IPS-15b (cell line): ENCODE results near the gene HDGF.

Source experiments
- H3K27me3 ChIP-seq: one replicate; pipeline ENCODE4 v1.6.1; 2013; ENCODE audit warnings: low read length; ENCODE audit not compliant: control insufficient read depth, insufficient read depth
- H3K36me3 ChIP-seq: one replicate; pipeline ENCODE4 v1.6.1; 2013; ENCODE audit warnings: low read length; ENCODE audit not compliant: control insufficient read depth, insufficient read depth
- H3K4me1 ChIP-seq: one replicate; pipeline ENCODE4 v1.6.1; 2013; ENCODE audit warnings: mild to moderate bottlenecking, low read length; ENCODE audit not compliant: control insufficient read depth, insufficient read depth
- H3K4me3 ChIP-seq: one replicate; pipeline ENCODE4 v1.5.1; 2013; ENCODE audit warnings: low read depth, low read length
- H3K9ac ChIP-seq: one replicate; pipeline ENCODE4 v1.6.1; 2013; ENCODE audit warnings: low read depth, mild to moderate bottlenecking, low read length
- H3K9me3 ChIP-seq: one replicate; pipeline ENCODE4 v1.6.1; 2013; ENCODE audit warnings: mild to moderate bottlenecking, low read length; ENCODE audit not compliant: control insufficient read depth, insufficient read depth

The HDGF gene

DNA sequence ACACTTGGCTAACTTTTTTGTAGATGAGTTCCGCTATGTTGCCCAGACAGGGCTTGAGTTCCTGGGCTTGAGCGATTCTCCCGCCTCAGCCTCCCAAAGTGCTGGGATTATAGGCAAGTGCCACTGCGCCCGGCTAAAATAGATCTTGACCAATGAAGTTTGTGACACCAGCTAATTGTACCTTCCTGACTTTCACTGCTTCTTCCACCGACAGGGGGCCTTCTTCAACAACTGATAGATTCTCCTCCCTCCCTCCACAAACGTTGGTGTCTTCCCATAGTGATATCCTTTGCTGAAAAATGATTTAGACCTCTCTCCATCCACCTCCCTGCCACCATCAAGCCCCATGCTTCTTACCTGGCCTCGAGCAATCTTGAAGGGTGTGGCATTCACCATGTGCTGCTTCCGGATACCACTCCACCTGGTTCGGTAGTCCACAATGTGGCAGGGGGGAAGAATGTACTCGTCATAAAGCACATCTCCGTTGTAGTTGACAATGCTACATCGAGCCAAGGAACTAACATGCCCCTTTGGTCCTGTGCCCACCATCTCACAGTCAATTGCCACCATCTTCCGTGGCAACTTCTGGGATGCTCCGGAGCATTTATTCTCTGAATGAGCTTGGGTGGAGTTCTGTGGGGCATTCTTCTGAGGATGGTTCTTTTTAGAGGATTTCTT lies 24.8 kb downstream of the HDGF start:
- Histone ChIP-seq H3K4me1 (peaks cover 21% of the 10 kb centered on the region), H3K9ac (no peak overlapping the region), H3K4me3 (peak overlapping the region; percentile 99), H3K36me3 (peaks cover 26% of the 10 kb centered on the region), H3K27me3 (no peaks in the 10 kb centered on the region), H3K9me3 (no peaks in the 10 kb centered on the region)

DNA sequence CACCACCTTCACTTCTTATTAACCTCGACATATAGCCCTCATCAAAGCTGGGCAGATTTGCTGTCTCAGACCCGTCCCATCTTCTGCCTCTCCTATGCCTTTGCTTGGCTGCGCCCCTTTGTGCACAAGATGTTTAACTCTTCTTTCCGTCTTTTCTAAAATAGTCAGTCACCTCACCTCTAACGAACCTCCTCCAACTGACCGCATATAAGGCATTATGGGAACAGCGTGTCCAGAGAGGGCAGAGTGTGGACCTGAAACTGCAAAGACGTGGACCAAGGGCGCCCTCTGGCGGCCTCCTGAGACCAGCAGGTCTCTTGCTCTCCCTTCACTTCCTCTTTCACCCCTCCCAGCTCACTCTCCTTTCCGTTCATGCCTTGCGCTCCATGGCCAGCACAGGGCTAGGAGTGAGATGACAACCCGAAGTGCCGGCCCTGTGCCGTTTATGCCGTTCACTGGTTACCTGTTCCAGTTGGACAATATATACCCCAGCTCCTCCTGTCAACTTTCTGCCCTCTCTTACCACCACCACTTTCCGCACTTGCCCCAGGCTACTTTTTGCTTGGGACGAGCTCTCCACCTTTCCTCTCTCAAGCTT lies 25.7 kb downstream of the HDGF start:
- Histone ChIP-seq H3K27me3 (no peaks in the 10 kb centered on the region), H3K9me3 (no peaks in the 10 kb centered on the region), H3K9ac (peak overlapping the region; percentile 32), H3K4me1 (peaks cover 21% of the 10 kb centered on the region), H3K4me3 (peak overlapping the region; percentile 99), H3K36me3 (peaks cover 32% of the 10 kb centered on the region)

DNA sequence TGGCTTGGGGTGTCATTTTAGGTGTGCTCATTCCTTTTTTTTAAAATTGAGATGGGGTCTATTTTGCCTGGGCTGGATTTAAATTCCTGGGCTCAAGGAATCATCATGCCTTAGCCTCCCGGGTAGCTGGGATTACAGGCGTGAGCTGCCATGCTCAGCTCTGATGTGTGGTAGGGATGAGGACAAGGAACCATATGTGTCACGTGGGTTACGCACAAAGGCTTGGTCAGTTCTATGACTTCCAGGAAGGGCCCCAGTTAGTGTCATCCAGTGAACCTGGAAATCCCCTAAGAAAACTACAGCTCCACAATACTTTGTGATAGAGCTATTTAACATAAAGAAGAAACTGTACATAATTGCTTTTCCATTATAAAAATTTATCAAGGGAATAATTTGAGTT lies 29.9 kb downstream of the HDGF start:
- H3K9ac ChIP-seq = no peak overlapping the region
- peaks cover 9% of the 10 kb centered on the region for H3K4me1 ChIP-seq
- no peaks in the 10 kb centered on the region for H3K9me3 ChIP-seq
- H3K4me3 ChIP-seq = no peak overlapping the region
- H3K27me3 ChIP-seq = no peaks in the 10 kb centered on the region
- peaks cover 32% of the 10 kb centered on the region for H3K36me3 ChIP-seq

DNA sequence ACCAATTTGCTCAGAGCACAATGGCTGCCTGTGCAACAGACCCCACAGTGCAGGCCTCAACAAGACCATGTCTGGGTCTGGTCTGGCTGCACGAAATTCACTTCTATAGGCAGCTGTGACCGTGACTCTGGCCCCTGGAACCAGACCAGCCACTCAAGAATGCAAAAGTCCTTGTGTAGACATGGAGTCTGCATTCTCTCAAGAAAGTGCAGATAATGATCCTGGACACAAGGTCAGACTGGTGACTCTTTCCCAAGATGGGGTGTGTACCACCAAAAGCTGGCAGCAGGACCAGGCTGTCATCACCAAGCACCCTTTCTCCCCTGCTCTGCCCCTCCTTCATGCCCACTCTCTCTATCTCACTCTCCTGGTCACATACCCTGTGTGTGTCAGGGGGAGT lies 30.3 kb downstream of the HDGF start:
- H3K27me3 ChIP-seq = no peaks in the 10 kb centered on the region
- no peaks in the 10 kb centered on the region for H3K9me3 ChIP-seq
- H3K4me3 ChIP-seq = no peak overlapping the region
- H3K36me3 ChIP-seq = peaks cover 32% of the 10 kb centered on the region
- peaks cover 9% of the 10 kb centered on the region for H3K4me1 ChIP-seq
- no peak overlapping the region for H3K9ac ChIP-seq

DNA sequence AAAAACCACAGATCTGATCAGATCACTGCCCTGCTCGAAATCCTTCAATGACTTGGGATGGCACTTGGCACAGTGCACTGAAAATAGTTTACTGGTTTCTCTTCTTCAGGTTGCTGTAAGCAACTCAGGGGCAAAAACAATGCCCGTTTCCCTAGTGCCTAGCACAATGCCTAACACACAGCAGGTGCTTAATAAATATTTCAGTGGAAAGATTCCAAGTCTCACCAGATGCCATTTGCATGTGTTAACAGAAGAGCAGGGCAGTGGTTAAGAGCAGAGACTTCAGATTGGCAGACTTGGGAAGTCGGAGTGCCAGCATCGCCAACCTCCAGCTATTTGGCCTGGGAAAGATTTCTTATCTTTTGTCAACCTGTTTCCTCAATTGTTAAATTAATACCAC lies 34.1 kb downstream of the HDGF start:
- H3K9ac ChIP-seq = no peak overlapping the region
- H3K36me3 ChIP-seq = peaks cover 11% of the 10 kb centered on the region
- H3K27me3 ChIP-seq = no peaks in the 10 kb centered on the region
- no peaks in the 10 kb centered on the region for H3K9me3 ChIP-seq
- H3K4me3 ChIP-seq = no peak overlapping the region
- H3K4me1 ChIP-seq = peaks cover 3% of the 10 kb centered on the region

DNA sequence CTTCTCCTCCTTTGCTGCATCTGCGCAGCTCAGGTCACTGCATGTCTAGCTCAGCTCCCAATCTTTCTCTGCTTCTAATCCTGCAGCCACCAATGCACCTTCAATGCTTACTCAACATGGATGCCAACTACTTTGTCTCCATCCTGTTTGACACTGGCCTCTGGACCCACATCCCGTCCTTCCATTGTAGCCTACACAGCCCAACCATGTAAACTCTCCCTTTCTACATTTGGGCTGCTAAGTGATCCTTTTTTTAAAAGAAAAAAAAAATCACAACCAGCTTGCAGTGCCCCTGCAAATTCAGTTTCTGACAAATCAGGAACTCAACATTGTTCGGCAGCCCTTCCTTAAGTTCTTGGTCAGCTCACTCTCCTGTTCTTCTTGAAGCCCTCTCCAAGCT lies 36.6 kb downstream of the HDGF start:
- Histone ChIP-seq H3K9ac (no peak overlapping the region), H3K36me3 (no peaks in the 10 kb centered on the region), H3K27me3 (no peaks in the 10 kb centered on the region), H3K9me3 (no peaks in the 10 kb centered on the region), H3K4me3 (no peak overlapping the region), H3K4me1 (peaks cover 13% of the 10 kb centered on the region)

DNA sequence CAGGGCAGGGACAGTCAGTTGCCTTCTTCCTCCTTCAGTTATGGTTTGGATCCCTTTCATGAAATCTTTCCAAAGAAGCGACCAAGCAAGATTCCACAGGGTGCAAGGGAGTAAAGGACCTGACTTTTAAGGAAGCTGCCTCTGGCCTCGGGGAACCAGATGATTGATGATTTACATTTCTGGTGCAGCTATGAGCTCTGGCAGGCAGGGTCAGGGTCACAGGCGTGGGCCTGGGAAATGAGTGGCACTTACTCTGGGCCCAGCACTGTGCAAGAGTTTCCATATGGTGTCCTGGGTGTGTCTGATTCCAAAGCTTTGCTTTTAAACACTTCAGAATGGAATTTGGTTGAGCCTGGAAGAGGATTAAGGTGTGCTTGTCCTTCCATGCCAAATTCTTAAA lies 38.8 kb downstream of the HDGF start:
- H3K4me3 ChIP-seq = no peak overlapping the region
- H3K9me3 ChIP-seq = no peaks in the 10 kb centered on the region
- H3K27me3 ChIP-seq = no peaks in the 10 kb centered on the region
- no peak overlapping the region for H3K9ac ChIP-seq
- H3K36me3 ChIP-seq = no peaks in the 10 kb centered on the region
- H3K4me1 ChIP-seq = peaks cover 32% of the 10 kb centered on the region

DNA sequence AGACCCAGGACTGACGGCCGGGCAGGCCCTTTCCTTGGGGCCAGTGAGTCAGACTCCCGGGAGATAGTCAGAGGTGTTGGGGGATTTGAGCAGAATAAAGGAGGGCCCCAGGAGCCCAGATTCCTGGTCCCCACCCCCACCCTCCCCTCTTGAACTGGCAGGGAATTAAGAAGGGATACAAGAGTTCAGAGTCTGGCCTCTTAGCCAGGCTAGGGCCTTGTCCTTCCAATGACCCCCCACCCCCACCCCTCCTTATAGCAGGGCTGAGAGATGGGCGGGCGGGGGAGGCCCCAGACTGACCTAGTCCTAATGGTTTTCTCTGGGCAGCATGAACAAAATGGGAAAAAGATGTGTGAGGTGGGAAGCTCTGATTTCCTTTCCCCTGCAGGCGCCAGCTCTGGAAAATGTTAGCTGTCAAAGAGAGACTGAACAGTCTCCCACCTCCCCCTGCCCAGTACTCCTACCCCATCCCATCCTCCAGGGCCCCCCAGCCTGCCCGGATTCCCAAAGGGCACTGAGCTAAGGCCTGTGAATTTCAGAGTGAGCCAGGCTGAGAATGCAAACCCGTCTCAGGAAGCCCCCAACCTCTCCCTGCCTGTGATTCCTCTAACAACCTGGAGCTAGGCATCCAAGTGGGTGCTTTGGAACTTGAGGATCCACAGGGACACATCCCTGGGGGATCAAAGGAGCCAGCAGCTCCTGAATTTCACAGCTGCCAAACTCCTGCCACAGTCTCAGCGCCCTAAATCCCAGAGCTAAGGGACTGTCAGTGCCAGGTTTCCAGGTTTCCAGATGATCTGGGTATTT lies 40.3 kb downstream of the HDGF start:
- H3K4me1 ChIP-seq = peaks cover 29% of the 10 kb centered on the region

DNA sequence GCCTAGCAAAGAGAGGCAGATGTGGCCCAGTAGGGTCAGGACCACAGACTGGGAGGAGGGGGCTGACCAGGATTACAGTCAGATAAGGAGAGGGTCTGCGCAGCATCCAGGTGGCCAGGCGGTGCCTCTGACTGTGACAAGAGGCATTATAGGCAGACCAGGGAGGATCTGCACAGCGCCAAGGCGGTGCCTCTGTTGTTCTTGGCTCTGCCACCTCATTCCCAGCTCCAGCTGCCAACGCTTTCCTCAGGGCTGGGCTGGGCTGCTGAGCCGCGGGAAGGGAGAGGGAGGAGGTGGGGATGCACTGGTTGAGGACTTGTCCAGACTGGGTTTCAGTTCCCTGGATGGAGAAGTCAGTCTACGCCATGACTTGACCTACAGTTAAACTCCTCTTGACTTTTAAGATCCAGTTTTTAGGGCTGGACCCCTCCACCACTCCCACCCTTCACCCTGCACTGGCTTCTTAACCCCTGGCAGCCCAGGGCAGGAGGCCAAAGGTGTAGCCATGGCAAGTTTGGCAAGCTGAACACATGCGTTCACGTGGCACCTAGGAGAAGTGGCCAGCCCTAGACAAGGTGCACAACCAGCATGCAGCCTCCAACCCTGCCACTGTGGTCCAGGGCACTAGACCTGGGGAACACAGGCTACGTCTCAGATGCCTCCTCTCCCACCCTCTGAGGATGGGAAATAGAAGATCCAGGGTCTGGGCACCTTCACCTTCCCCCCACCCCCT lies 41.6 kb downstream of the HDGF start:
- H3K36me3 ChIP-seq = no peaks in the 10 kb centered on the region
- H3K4me3 ChIP-seq = peak overlapping the region; percentile 4
- H3K4me1 ChIP-seq = peaks cover 29% of the 10 kb centered on the region
- H3K27me3 ChIP-seq = no peaks in the 10 kb centered on the region
- no peaks in the 10 kb centered on the region for H3K9me3 ChIP-seq
- peak overlapping the region; percentile 47 for H3K9ac ChIP-seq

More for the DNA sequence above, 40.3 kb downstream of the HDGF start:
- H3K27me3 ChIP-seq = no peaks in the 10 kb centered on the region
- no peak overlapping the region for H3K9ac ChIP-seq
- no peaks in the 10 kb centered on the region for H3K36me3 ChIP-seq
- H3K9me3 ChIP-seq = no peaks in the 10 kb centered on the region
- H3K4me3 ChIP-seq = no peak overlapping the region

DNA sequence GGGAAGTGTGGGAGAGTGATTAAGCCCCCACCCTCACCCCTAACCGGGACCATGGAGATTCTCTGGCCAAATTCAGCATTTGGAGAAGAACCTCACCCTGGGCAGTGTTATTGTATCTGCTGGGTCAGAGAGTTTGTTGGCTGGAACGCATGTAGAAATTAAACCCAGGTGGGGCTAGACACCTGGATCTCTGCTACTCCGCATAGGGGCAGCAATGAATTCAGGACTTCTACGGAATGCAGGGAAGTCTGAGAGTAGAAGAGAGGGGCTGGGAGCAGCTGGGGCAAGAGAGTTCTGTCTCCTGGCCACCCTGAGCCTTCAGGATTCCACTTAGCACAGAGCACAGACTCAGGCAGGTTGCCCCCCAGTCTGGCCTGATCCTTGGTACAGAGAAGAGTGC lies 42.4 kb downstream of the HDGF start:
- peaks cover 8% of the 10 kb centered on the region for H3K27me3 ChIP-seq
- H3K9ac ChIP-seq = no peak overlapping the region
- no peaks in the 10 kb centered on the region for H3K36me3 ChIP-seq
- peaks cover 30% of the 10 kb centered on the region for H3K4me1 ChIP-seq
- peak overlapping the region; percentile 82 for H3K4me3 ChIP-seq
- no peaks in the 10 kb centered on the region for H3K9me3 ChIP-seq

DNA sequence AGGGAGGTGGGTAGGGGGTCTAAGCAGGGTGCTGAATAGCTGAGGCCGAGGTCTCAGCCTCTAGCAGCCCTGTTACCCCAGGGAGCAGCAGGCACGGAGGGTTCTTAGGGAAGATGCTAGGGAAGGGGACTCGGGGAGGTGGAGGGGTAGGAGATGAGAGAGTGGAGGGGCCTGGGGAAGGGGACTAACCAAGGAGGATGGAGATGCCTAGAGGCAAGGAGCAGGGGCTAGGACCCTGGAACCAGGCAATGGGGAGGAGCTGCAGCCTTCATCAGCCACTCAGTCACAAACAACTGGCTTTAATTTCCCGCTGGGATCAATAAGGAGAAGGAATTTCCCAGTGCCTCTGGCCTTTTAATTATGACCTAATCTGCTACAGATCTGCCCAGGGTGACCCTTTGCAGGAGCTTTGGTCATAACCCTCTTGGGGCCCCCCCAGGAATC lies 43.2 kb downstream of the HDGF start:
- Histone ChIP-seq H3K9ac (no peak overlapping the region), H3K9me3 (no peaks in the 10 kb centered on the region), H3K4me1 (peaks cover 33% of the 10 kb centered on the region), H3K36me3 (no peaks in the 10 kb centered on the region), H3K27me3 (peaks cover 11% of the 10 kb centered on the region), H3K4me3 (peak overlapping the region; percentile 82)
